ENCODE results near the gene TCF15.

Gene TCF15

GRCh38 chr20:605237-605636 lies 4.9 kb downstream of the TCF15 start:
- no peak for TF ChIP-seq ZFX (IDR thresholded peaks at IDR 0.05)
- TF ChIP-seq CTCF (conservative IDR thresholded peaks at IDR 0.05): no peak

GRCh38 chr20:603116-603640 lies 6.9 kb downstream of the TCF15 start:
- H3K27ac ChIP-seq: no peak overlapping the region
- no peak for TF ChIP-seq ZFX (IDR thresholded peaks at IDR 0.05)

More at GRCh38 chr20:605237-605636, 4.9 kb downstream of the TCF15 start:
- no peak overlapping the region for H3K27ac ChIP-seq

- no peak for TF ChIP-seq ZFX (IDR thresholded peaks at IDR 0.05)
- no peak for TF ChIP-seq CTCF (conservative IDR thresholded peaks at IDR 0.05)
- no peak overlapping the region for H3K27ac ChIP-seq
These were observed 7.8 kb downstream of the TCF15 start for GRCh38 chr20:602111-602970.

GRCh38 chr20:600736-601135 lies 9.4 kb downstream of the TCF15 start:
- H3K27ac ChIP-seq: no peak overlapping the region

GRCh38 chr20:600141-600540 lies 10.0 kb downstream of the TCF15 start:
- TF ChIP-seq ZFX (IDR thresholded peaks at IDR 0.05): no peak
- no peak for TF ChIP-seq CTCF (conservative IDR thresholded peaks at IDR 0.05)
- no peak overlapping the region for H3K27ac ChIP-seq

More at GRCh38 chr20:600736-601135, 9.4 kb downstream of the TCF15 start:
- TF ChIP-seq CTCF (conservative IDR thresholded peaks at IDR 0.05) (no peak), ZFX (IDR thresholded peaks at IDR 0.05) (no peak)

- TF ChIP-seq CTCF (conservative IDR thresholded peaks at IDR 0.05) (no peak), ZFX (IDR thresholded peaks at IDR 0.05) (no peak)
- H3K27ac ChIP-seq: no peak overlapping the region
These were observed 11.8 kb downstream of the TCF15 start for GRCh38 chr20:598133-598850.

- TF ChIP-seq ZFX (IDR thresholded peaks at IDR 0.05): no peak
- no peak for TF ChIP-seq CTCF (conservative IDR thresholded peaks at IDR 0.05)
These were observed 12.5 kb downstream of the TCF15 start for GRCh38 chr20:597560-597959.

More at GRCh38 chr20:597560-597959, 12.5 kb downstream of the TCF15 start:
- H3K27ac ChIP-seq: no peak overlapping the region

All from C4-2B (cell line).